WERI-Rb-1 (cell line): ENCODE data around the gene FOXP2.

ENCODE experiments used
- DNase-seq: peaks from one replicate; pipeline ENCODE4 v3.0.0-alpha.2; 2020
- H3K27ac ChIP-seq: fragments of 250-450 bp; sonication (Bioruptor Pico); 2 replicates; pipeline ENCODE4 v1.5.1; 2020; ENCODE audit warnings: mild to moderate bottlenecking, moderate library complexity
- H3K27me3 ChIP-seq: fragments of 250-450 bp; sonication (Bioruptor Pico); 2 replicates; pipeline ENCODE4 v1.5.1; 2021; ENCODE audit warnings: mild to moderate bottlenecking, low read depth, moderate library complexity; ENCODE audit not compliant: insufficient read depth, severe bottlenecking
- H3K36me3 ChIP-seq: fragments of 250-450 bp; sonication (Bioruptor Pico); 2 replicates; pipeline ENCODE4 v1.5.1; 2020; ENCODE audit warnings: mild to moderate bottlenecking, moderate library complexity
- H3K4me3 ChIP-seq: 2 replicates; pipeline ENCODE4 v1.5.1; 2011; ENCODE audit warnings: low read depth, mild to moderate bottlenecking, control low read depth, low read length
- H3K9me3 ChIP-seq: fragments of 250-450 bp; sonication (Bioruptor Pico); 2 replicates; pipeline ENCODE4 v1.5.1; 2021; ENCODE audit warnings: mild to moderate bottlenecking, moderate library complexity; ENCODE audit not compliant: severe bottlenecking
- TF ChIP-seq, protein P1 (sequence below): IDR thresholded peaks from 2 replicates; pipeline ENCODE4 v1.5.1; 2011; ENCODE audit warnings: low read depth, mild to moderate bottlenecking, control low read depth, inconsistent platforms, low read length

The FOXP2 gene

DNA sequence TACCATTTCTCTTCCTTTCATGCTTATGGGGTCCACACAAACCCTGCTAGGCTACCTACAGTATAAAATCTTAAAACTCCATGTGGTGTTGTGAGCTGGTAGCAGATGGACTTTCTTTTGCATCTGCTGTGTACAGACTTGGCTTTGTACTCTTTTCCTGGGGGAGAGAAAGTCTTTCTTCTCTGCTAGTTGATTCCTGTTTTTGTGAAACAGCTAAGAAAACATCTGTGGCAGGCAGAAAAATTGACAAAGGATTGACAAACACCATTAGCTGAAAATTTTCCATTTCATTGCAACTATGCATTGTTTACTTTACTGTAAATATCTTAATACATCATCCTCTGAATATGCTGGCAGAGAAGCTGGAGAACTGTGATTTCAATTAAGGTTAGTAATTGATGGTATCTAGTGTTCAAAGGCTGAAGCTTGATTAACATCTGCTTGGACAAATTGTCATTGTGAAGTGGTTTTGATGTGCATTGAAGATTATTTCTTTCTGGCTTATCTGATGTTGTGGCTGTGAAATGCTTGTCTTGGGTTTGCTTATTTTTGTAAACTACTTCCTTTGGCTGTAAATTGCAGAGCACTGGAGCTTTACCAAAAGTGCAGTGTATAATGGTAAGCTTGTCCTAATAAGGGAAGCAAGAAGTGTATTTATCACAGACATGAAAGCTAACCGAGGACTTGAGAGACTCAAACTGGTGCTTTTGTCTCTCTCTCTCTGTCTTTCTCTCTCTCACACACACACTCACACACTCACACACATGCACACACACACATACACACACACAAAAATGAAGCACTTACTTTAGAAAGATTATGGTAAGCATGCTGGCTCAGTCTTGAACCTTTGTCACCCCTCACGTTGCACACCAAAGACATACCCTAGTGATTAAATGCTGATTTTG lies at the start of gene FOXP2:
FOXP2 (plus strand) TSS at position 660 of the 908 bp plus-strand sequence. CDS start 11,697 bp downstream, outside the sequence.
- Histone ChIP-seq H3K27ac (peak within 1 kb of the TSS; percentile 88), H3K27me3 (no peaks in the 10 kb centered on the region), H3K9me3 (no peaks in the 10 kb centered on the region), H3K36me3 (0 out of 2 replicates have a peak, but pooled peaks cover 3% of the 10 kb centered on the region), H3K4me3 (peak within 1 kb of the TSS; percentile 90)
- TF ChIP-seq, protein P1, sequence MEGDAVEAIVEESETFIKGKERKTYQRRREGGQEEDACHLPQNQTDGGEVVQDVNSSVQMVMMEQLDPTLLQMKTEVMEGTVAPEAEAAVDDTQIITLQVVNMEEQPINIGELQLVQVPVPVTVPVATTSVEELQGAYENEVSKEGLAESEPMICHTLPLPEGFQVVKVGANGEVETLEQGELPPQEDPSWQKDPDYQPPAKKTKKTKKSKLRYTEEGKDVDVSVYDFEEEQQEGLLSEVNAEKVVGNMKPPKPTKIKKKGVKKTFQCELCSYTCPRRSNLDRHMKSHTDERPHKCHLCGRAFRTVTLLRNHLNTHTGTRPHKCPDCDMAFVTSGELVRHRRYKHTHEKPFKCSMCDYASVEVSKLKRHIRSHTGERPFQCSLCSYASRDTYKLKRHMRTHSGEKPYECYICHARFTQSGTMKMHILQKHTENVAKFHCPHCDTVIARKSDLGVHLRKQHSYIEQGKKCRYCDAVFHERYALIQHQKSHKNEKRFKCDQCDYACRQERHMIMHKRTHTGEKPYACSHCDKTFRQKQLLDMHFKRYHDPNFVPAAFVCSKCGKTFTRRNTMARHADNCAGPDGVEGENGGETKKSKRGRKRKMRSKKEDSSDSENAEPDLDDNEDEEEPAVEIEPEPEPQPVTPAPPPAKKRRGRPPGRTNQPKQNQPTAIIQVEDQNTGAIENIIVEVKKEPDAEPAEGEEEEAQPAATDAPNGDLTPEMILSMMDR, result no peak
- peak; percentile 47 for DNase-seq

- no peaks in the 10 kb centered on the region for H3K27me3 ChIP-seq
- H3K9me3 ChIP-seq, result no peaks in the 10 kb centered on the region
- no peak overlapping the region for H3K4me3 ChIP-seq
These were observed 48.8 kb upstream of the FOXP2 start for GRCh38 chr7:114365791-114366190.

GRCh38 chr7:114368492-114368891 lies 46.1 kb upstream of the FOXP2 start:
- H3K9me3 ChIP-seq, result no peaks in the 10 kb centered on the region
- DNase-seq, result no peak
- no peak overlapping the region for H3K4me3 ChIP-seq
- TF ChIP-seq, protein P1, result no peak
- no peak overlapping the region for H3K27ac ChIP-seq
- no peaks in the 10 kb centered on the region for H3K27me3 ChIP-seq
- no peaks in the 10 kb centered on the region for H3K36me3 ChIP-seq

More at GRCh38 chr7:114365791-114366190, 48.8 kb upstream of the FOXP2 start:
- TF ChIP-seq, protein P1, result no peak
- Histone ChIP-seq H3K36me3 (no peaks in the 10 kb centered on the region), H3K27ac (no peak overlapping the region)
- no peak for DNase-seq

DNA sequence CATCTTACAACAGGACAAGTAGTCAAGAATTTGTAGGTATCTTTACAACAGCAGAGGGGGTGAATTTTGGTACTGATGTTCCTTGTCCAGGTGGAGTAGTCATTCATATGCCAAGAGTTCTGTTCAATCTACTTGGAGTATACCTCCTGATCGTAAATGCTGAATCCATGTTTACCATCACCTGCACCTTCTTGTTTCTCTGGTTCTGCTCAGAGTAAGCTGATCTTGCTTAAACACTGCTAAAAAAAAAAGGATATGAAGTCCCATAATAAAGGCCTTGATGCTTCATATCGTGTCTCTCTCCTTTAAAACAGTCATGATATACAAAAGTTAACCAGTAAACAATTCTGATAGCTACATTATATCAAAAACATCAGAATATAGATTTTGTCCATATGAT lies 45.3 kb upstream of the FOXP2 start:
- no peak overlapping the region for H3K4me3 ChIP-seq
- no peaks in the 10 kb centered on the region for H3K27me3 ChIP-seq
- H3K9me3 ChIP-seq, result no peaks in the 10 kb centered on the region
- TF ChIP-seq, protein P1, result no peak
- H3K27ac ChIP-seq, result no peak overlapping the region
- H3K36me3 ChIP-seq, result no peaks in the 10 kb centered on the region
- DNase-seq, result no peak

DNA sequence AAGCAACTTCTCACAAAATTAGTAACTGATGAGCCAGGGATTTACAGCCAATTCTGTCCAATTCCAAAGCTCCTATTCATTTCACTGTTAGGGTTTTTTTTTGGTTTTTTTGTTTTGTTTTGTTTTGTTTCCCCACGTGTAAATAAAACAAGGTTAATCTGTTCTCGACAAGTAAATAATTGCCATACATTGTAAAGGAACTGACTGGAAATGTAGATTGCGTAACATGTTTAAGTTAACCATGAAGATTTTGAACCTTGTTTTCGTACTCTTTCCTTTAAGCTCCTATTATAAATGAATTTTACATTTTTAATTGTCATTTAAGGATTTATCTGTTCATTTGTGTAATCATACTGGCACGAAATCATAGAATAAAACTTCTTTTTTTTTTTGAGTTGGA lies 42.0 kb upstream of the FOXP2 start:
- H3K4me3 ChIP-seq, result no peak overlapping the region
- H3K9me3 ChIP-seq, result no peaks in the 10 kb centered on the region
- DNase-seq, result no peak
- TF ChIP-seq, protein P1, result no peak
- H3K36me3 ChIP-seq, result no peaks in the 10 kb centered on the region
- H3K27me3 ChIP-seq, result no peaks in the 10 kb centered on the region
- H3K27ac ChIP-seq, result no peak overlapping the region
